Upper lobe of left lung (tissue), 6 donors: ENCODE measurements around the gene SLC6A13. TPM values are rescaled to one million over a fixed set of nuclear protein-coding genes. Genes with fewer than 3 reads are reported as not detected.

Experiments used
- ATAC-seq, 2 donors: fragments of 200-7000 bp; cut with Tn5 transposase; one replicate each; pipeline ENCODE4 v1.9.1; 2022; ENCODE audit warnings: mild to moderate bottlenecking in 2 of 2, moderate library complexity in 2 of 2; ENCODE audit not compliant: low FRiP score in 2 of 2
- DNase-seq, 2 donors: peaks; one replicate each; pipeline ENCODE4 v3.0.0-alpha.2; 2019 to 2020
- H3K27ac ChIP-seq, 4 donors: fragments of 200-600 bp; sonication (generic); one replicate each; pipeline ENCODE4 v1.5.1; 2016 to 2019
- H3K27me3 ChIP-seq, 4 donors: fragments of 200-600 bp; sonication (generic); one replicate each; pipeline ENCODE4 v1.5.1; 2017 to 2019
- H3K36me3 ChIP-seq, 4 donors: fragments of 200-600 bp; sonication (generic); one replicate each; pipeline ENCODE4 v1.5.1; 2016 to 2019
- H3K4me1 ChIP-seq, 4 donors: fragments of 200-600 bp; sonication (generic); one replicate each; pipeline ENCODE4 v1.5.1; 2018 to 2019
- H3K4me3 ChIP-seq, 4 donors: fragments of 200-600 bp; sonication (generic); one replicate each; pipeline ENCODE4 v1.5.1; 2017 to 2019; ENCODE audit warnings: mild to moderate bottlenecking in 2 of 4, moderate library complexity in 1 of 4
- H3K9me3 ChIP-seq, 4 donors: fragments of 200-600 bp; sonication (generic); one replicate each; pipeline ENCODE4 v1.5.1; 2018 to 2019
- EP300 ChIP-seq, 4 donors: sonication (generic); formaldehyde crosslinking; IDR thresholded peaks; one replicate each; pipeline ENCODE4 v1.5.1; 2017; ENCODE audit warnings: antibody characterized with exemption in 4 of 4, control low read depth in 2 of 4
- POLR2A ChIP-seq, 4 donors: fragments of 450-650 bp; IDR thresholded peaks; one replicate each; pipeline ENCODE4 v1.5.1; 2016 to 2017; ENCODE audit warnings: antibody characterized with exemption in 4 of 4, mild to moderate bottlenecking in 2 of 4
- POLR2AphosphoS5 ChIP-seq, 2 donors: sonication (generic); formaldehyde crosslinking; IDR thresholded peaks; one replicate each; pipeline ENCODE4 v1.5.1; 2017; ENCODE audit warnings: antibody characterized with exemption in 2 of 2
- WGBS, 2 donors: methylation state at CpG; one replicate each; pipeline ENCODE4 v1.1.5; 2017 to 2018; 5-methylcytosine and 5-hydroxymethylcytosine counted together
- total RNA-seq, 6 donors: library from RNA; depleted of rRNA in 4 of 6; stranded (reverse); fragments of >200 nt in 4 of 6; gene quantifications; one replicate each; pipeline versions ENCODE4 v1.1.0 to v1.2.1, GENCODE V29; 2016 to 2021
- TF ChIP-seq, protein P1 (sequence below), 6 experiments: fragments of 450-650 bp in 4 of 6; fragments of 200-600 bp in 2 of 6; sonication (generic) in 2 of 6; IDR thresholded peaks; one replicate each; pipeline ENCODE4 v1.5.1; 2016 to 2019; ENCODE audit warnings: antibody characterized with exemption in 6 of 6
- donor health status: DM: no; HTN: no; CAD: no; lungs with moderate emphysema.
- donor health status: DM: no; HTN: yes; CAD: no; lungs with severe emphysema.

Gene SLC6A13
- total RNA-seq, 6 donors from 2014 or later: 1.6 to 2.3 (median 2.0) TPM; not detected in 1

DNA sequence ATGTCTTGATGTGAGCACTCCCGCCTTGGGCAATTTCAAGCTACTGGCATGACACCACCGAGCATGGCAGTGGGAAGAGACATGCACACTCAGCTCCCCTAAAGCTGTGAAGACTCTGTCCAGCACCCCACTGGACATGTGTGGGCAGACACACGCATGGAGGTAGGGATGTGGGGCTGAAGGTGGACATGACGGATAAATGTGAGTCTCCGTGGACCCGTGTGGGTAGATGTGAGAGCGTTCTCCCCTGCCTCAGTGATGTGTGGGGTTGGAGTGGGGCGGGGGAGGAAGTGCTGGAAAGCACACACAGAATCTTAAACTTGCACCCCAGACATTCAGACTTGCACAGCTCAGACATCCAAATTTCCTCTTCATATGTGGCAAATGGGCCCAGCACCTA, 61.3 kb downstream of the SLC6A13 start:
- ATAC-seq: no peak

GRCh38 chr12:198705-199104, 63.9 kb downstream of the SLC6A13 start:
- H3K27ac ChIP-seq: no peak overlapping the region
- H3K4me3 ChIP-seq: no peak overlapping the region
- no peaks in the 10 kb centered on the region for H3K9me3 ChIP-seq
- DNase-seq (no peak), ATAC-seq (no peak)
- no peak for TF ChIP-seq POLR2AphosphoS5 (IDR thresholded peaks at IDR 0.05)
- TF ChIP-seq, protein P1, sequence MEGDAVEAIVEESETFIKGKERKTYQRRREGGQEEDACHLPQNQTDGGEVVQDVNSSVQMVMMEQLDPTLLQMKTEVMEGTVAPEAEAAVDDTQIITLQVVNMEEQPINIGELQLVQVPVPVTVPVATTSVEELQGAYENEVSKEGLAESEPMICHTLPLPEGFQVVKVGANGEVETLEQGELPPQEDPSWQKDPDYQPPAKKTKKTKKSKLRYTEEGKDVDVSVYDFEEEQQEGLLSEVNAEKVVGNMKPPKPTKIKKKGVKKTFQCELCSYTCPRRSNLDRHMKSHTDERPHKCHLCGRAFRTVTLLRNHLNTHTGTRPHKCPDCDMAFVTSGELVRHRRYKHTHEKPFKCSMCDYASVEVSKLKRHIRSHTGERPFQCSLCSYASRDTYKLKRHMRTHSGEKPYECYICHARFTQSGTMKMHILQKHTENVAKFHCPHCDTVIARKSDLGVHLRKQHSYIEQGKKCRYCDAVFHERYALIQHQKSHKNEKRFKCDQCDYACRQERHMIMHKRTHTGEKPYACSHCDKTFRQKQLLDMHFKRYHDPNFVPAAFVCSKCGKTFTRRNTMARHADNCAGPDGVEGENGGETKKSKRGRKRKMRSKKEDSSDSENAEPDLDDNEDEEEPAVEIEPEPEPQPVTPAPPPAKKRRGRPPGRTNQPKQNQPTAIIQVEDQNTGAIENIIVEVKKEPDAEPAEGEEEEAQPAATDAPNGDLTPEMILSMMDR (IDR thresholded peaks at IDR 0.05): no peak
- no peak for TF ChIP-seq EP300 (IDR thresholded peaks at IDR 0.05)
- TF ChIP-seq POLR2A (IDR thresholded peaks at IDR 0.05): no peak
- 54 to 57% methylated on average over 9 of the region's 9 CpGs for WGBS, 2 donors
- H3K27me3 ChIP-seq: peaks cover 0 to 5% (median 2%) of the 10 kb centered on the region in 4 donors
- no peaks in the 10 kb centered on the region for H3K36me3 ChIP-seq
- peaks cover 0 to 7% (median 3%) of the 10 kb centered on the region in 4 donors for H3K4me1 ChIP-seq

More for the DNA sequence above, 61.3 kb downstream of the SLC6A13 start:
- no peak for TF ChIP-seq POLR2AphosphoS5 (IDR thresholded peaks at IDR 0.05)
- TF ChIP-seq POLR2A (IDR thresholded peaks at IDR 0.05): no peak
- TF ChIP-seq EP300 (IDR thresholded peaks at IDR 0.05): no peak
- TF ChIP-seq, protein P1 (IDR thresholded peaks at IDR 0.05): no peak
- peaks cover 0 to 8% (median 3%) of the 10 kb centered on the region in 4 donors for H3K27me3 ChIP-seq
- H3K9me3 ChIP-seq: no peaks in the 10 kb centered on the region
- H3K4me3 ChIP-seq: no peak overlapping the region
- H3K4me1 ChIP-seq: peaks cover 0 to 21% (median 12%) of the 10 kb centered on the region in 4 donors
- whole genome bisulfite sequencing, 2 donors: 82% methylated on average over 8 of the region's 8 CpGs
- no peak for DNase-seq
- no peak overlapping the region for H3K27ac ChIP-seq
- H3K36me3 ChIP-seq: no peaks in the 10 kb centered on the region

- no peak overlapping the region for H3K4me3 ChIP-seq
- H3K9me3 ChIP-seq: no peaks in the 10 kb centered on the region
- WGBS, 2 donors: 91 to 96% methylated on average over 10 to 11 of the region's 11 CpGs
- no peaks in the 10 kb centered on the region for H3K27me3 ChIP-seq
- no peak for ATAC-seq
- no peaks in the 10 kb centered on the region for H3K36me3 ChIP-seq
- H3K27ac ChIP-seq: no peak overlapping the region
- peaks cover 0 to under 1% (median 0%) of the 10 kb centered on the region in 4 donors for H3K4me1 ChIP-seq
- DNase-seq: no peak
- TF ChIP-seq POLR2A (IDR thresholded peaks at IDR 0.05) (no peak), EP300 (IDR thresholded peaks at IDR 0.05) (no peak)
Measured at GRCh38 chr12:197911-198695, 64.5 kb downstream of the SLC6A13 start.

GRCh38 chr12:197347-197746, 65.3 kb downstream of the SLC6A13 start:
- Histone ChIP-seq H3K36me3 (no peaks in the 10 kb centered on the region), H3K27ac (no peak overlapping the region), H3K4me1 (no peaks in the 10 kb centered on the region), H3K9me3 (no peaks in the 10 kb centered on the region), H3K4me3 (no peak overlapping the region), H3K27me3 (no peaks in the 10 kb centered on the region)
- no peak for ATAC-seq
- 87 to 90% methylated on average over 3 of the region's 3 CpGs for WGBS, 2 donors
- no peak for TF ChIP-seq POLR2A (IDR thresholded peaks at IDR 0.05)
- TF ChIP-seq, protein P1 (IDR thresholded peaks at IDR 0.05): no peak
- TF ChIP-seq POLR2AphosphoS5 (IDR thresholded peaks at IDR 0.05): no peak
- TF ChIP-seq EP300 (IDR thresholded peaks at IDR 0.05): no peak
- DNase-seq: no peak

DNA sequence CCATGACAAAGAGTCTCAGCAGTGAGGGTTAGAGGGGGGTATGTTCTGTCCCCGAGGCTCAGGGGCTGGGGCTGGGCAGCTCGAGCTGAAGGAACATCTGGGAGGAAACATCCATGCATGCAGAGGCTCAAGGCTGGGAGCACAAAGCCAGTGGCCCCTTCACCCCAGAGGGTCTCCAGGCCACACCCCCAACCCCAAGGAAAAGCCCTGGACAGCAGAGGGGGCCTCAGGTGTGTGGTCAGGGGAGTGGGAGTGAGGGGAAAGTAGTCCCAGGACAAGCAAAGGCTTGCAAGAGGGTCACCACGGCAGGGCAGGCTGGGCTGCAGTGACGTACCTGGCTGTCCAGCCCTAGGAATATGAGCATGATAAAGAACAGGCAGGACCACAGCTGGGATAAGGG, 66.2 kb downstream of the SLC6A13 start:
- Histone ChIP-seq H3K36me3 (no peaks in the 10 kb centered on the region), H3K9me3 (no peaks in the 10 kb centered on the region), H3K27ac (no peak overlapping the region), H3K4me1 (no peaks in the 10 kb centered on the region), H3K4me3 (no peak overlapping the region), H3K27me3 (no peaks in the 10 kb centered on the region)
- no peak for DNase-seq
- ATAC-seq: no peak
- TF ChIP-seq POLR2AphosphoS5 (IDR thresholded peaks at IDR 0.05) (no peak), POLR2A (IDR thresholded peaks at IDR 0.05) (no peak), EP300 (IDR thresholded peaks at IDR 0.05) (no peak)
- TF ChIP-seq, protein P1 (IDR thresholded peaks at IDR 0.05): no peak
- 83 to 95% methylated on average over 2 to 4 of the region's 4 CpGs for WGBS, 2 donors
